Mesothelial cell of epicardium (in vitro differentiated cells): ENCODE measurements around the gene TRPV4. TPM values are rescaled to one million over a fixed set of nuclear protein-coding genes. Genes with fewer than 3 reads are reported as not detected.

Source experiments
- DNase-seq, 2 experiments: peaks; one replicate each; pipeline ENCODE4 v3.0.0; 2021; ENCODE audit warnings: low spot score in 2 of 2; ENCODE audit not compliant: unreplicated experiment in 2 of 2
- H3K27ac Mint-ChIP-seq: 2 replicates; pipeline ENCODE4 v1.8.0; 2021; ENCODE audit warnings: mixed read lengths
- H3K27me3 Mint-ChIP-seq: 2 replicates; pipeline ENCODE4 v1.8.0; 2021; ENCODE audit warnings: low read depth, mixed read lengths
- H3K36me3 Mint-ChIP-seq: 2 replicates; pipeline ENCODE4 v1.8.0; 2021; ENCODE audit warnings: mixed read lengths
- H3K4me1 Mint-ChIP-seq: 2 replicates; pipeline ENCODE4 v1.8.0; 2021; ENCODE audit warnings: mixed read lengths
- H3K4me3 Mint-ChIP-seq: 2 replicates; pipeline ENCODE4 v1.8.0; 2021; ENCODE audit warnings: mild to moderate bottlenecking, moderate library complexity, mixed read lengths
- H3K9me3 Mint-ChIP-seq: 2 replicates; pipeline ENCODE4 v1.8.0; 2021; ENCODE audit warnings: mixed read lengths
- CTCF ChIP-seq: fragments of 200-600 bp; sonication (generic); IDR thresholded peaks from one replicate; pipeline ENCODE4 v1.5.0; 2021; ENCODE audit warnings: antibody characterized with exemption; ENCODE audit not compliant: unreplicated experiment
- total RNA-seq: library from RNA; stranded (reverse); gene quantifications from 3 replicates; pipeline ENCODE4 v1.2.1, GENCODE V29; 2021

The TRPV4 gene
- total RNA-seq, 1 donor from 2014 or later: 4.1 TPM

- no peak for TF ChIP-seq CTCF
- Mint-ChIP-seq H3K27me3 (peaks cover 2% of the 10 kb centered on the region), H3K4me3 (no peak overlapping the region), H3K4me1 (peaks cover 6% of the 10 kb centered on the region), H3K9me3 (no peaks in the 10 kb centered on the region), H3K27ac (no peak overlapping the region), H3K36me3 (no peaks in the 10 kb centered on the region)
- no peak for DNase-seq
These were observed 3.5 kb downstream of the TRPV4 start for GRCh38 chr12:109829667-109830066.

- H3K4me3 Mint-ChIP-seq: no peak overlapping the region
- no peak overlapping the region for H3K27ac Mint-ChIP-seq
- no peaks in the 10 kb centered on the region for H3K9me3 Mint-ChIP-seq
- peaks cover 6% of the 10 kb centered on the region for H3K4me1 Mint-ChIP-seq
- peaks cover 2% of the 10 kb centered on the region for H3K27me3 Mint-ChIP-seq
- no peak for TF ChIP-seq CTCF
- no peaks in the 10 kb centered on the region for H3K36me3 Mint-ChIP-seq
- DNase-seq: no peak
These were observed 4.3 kb downstream of the TRPV4 start for GRCh38 chr12:109828754-109829511.

GRCh38 chr12:109827566-109828550 lies 5.3 kb downstream of the TRPV4 start:
- Mint-ChIP-seq H3K27me3 (no peaks in the 10 kb centered on the region), H3K9me3 (no peaks in the 10 kb centered on the region), H3K4me3 (no peak overlapping the region), H3K27ac (no peak overlapping the region), H3K4me1 (peaks cover 1% of the 10 kb centered on the region), H3K36me3 (no peaks in the 10 kb centered on the region)
- no peak for TF ChIP-seq CTCF
- DNase-seq: no peak

GRCh38 chr12:109827080-109827479 lies 6.1 kb downstream of the TRPV4 start:
- H3K27ac Mint-ChIP-seq: no peak overlapping the region
- H3K9me3 Mint-ChIP-seq: no peaks in the 10 kb centered on the region
- TF ChIP-seq CTCF: no peak
- no peak overlapping the region for H3K4me3 Mint-ChIP-seq
- no peaks in the 10 kb centered on the region for H3K36me3 Mint-ChIP-seq
- no peaks in the 10 kb centered on the region for H3K4me1 Mint-ChIP-seq
- no peaks in the 10 kb centered on the region for H3K27me3 Mint-ChIP-seq
- DNase-seq: no peak

GRCh38 chr12:109824731-109825130 lies 8.5 kb downstream of the TRPV4 start:
- Mint-ChIP-seq H3K4me3 (no peak overlapping the region), H3K27me3 (no peaks in the 10 kb centered on the region)

More at GRCh38 chr12:109824731-109825130, 8.5 kb downstream of the TRPV4 start:
- no peaks in the 10 kb centered on the region for H3K9me3 Mint-ChIP-seq
- no peaks in the 10 kb centered on the region for H3K36me3 Mint-ChIP-seq
- TF ChIP-seq CTCF: no peak
- no peak overlapping the region for H3K27ac Mint-ChIP-seq
- H3K4me1 Mint-ChIP-seq: peaks cover 4% of the 10 kb centered on the region
- DNase-seq: no peak
